CD4-positive, alpha-beta T cell treated with Interferon gamma for 1 hour (primary cell): ENCODE measurements around the gene LCNL1.

ENCODE experiments used
- DNase-seq: peaks from one replicate; pipeline ENCODE4 v3.0.0-alpha.2; 2020

The LCNL1 gene

DNA sequence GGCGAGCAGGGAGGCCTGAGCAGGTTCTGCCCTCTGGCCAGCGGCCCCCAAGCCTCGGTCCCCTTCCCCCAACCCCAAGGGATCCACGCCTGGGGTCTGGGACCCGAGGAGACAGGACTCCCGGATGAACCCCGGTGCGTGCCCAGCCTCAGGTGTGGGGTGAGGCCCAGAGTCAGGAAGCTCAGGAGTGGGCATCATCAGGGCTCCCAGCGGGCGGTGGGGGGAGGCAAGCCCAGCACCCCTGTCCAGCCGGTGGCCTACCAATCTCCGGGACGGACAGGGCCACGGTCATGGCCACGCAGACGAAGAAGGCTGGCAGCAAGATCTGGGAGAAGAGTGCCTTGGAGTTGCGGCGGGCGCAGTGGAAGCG lies 30.8 kb downstream of the LCNL1 start:
- DNase-seq: no peak

DNA sequence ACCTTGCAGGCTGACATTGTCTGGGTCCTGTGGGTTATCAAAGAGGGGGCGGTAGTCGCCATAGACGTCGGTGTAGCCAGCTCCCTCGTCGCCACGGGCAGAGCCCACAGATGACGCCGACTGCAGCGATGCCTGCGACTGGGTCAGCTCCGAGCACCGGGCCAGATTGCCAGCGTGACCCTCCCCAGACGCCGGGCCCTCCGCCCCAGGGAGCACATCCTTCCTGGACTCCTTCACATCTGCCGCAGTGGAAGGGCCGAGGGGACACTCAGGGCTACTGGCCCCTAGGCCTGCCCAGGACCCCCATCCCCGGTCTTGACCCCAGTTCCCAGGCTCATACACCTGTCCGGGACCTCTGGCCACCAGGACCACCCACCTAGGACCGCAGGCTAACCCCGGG lies 31.4 kb downstream of the LCNL1 start:
- no peak for DNase-seq

DNA sequence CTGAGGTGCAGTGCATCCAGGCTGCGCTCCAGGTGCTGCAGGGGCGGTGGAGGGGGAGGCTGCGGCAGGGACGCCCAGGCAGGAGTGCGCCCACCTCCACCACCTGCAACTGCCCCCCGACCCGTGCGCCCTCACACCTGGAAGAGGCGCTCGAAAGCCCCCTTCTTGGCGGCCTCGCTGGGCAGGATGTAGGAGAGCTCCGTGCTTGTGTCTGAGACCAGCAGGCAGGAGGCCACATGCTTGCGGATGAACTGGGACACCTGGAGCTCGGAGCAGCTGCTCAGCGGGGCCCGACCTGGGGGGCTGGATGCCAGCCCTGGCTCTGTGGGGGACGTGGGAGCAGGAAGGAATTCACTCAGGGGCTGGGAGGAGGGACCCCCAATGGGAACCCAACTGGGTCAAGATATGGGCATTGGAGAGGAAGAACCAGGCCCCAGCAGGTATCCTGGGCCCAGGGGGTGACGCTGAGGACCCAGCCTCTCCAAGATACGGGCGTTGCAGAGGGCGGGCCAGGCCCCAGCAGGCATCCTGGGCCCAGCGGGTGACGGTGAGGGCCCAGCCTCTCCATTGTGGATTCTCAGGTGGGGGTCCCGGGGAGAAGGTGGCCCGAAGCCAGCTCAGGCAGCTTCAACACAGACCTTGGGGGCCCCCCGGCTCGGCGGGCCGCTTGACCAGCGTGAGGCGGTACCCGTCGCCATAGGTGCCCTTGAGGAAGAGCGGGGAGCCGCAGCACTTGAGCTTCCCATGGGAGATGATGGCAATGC lies 32.2 kb downstream of the LCNL1 start:
- no peak for DNase-seq

DNA sequence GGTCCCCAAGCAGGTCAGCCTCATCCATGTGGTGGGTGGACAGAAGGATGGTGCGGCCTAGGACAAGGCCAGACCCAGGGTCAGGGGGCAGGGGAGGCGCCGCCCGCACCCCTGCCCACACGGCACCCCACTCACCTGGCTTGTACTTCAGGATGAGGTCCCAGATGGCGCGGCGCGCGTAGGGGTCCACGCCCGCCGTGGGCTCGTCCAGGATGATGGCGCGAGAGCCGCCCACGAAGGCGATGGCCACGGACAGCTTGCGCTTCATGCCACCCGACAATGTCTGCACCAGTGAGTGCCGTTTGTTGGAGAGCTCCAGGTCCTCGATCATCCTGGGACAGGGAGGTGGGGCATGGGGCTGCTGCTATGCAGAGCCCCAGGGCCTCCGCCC lies 32.7 kb downstream of the LCNL1 start:
- DNase-seq: no peak

DNA sequence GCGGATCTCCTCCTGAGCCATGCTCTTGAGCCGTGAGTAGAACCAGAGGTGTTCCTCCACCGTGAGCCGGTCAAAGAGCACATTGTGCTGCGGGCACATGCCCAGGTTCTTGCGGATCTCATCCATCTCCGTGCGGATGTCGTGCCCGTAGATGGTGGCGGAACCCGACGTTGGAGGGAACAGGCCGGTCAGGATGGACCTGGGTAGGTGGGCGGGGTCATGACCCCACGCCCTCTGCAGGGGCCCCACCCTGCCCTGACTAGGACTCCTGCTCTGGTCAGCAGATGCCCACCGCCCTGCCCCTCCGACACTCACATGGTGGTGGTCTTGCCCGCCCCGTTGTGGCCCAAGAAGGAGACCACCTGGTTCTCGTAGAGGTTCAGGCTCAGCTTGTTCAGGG lies 33.2 kb downstream of the LCNL1 start:
- DNase-seq: no peak

DNA sequence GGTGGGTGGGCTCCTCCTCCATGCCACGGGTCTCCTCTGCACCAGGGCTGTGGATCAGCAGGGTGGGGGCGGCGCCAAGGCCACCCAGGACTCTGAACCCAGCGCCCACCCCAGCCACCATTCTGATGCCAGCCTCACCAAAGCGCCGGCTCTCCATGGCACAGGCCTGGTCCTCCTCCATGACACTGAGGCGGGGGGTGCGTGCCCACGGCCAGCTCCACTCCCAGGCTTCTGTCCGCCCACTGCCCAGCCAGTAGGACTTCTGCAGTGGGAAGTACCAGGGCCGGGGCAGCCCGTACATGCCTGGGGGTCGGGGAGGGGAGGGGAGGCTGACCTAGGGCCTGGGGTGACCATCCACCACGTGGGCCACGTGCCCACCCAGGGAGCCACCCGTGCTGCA lies 33.6 kb downstream of the LCNL1 start:
- no peak for DNase-seq

DNA sequence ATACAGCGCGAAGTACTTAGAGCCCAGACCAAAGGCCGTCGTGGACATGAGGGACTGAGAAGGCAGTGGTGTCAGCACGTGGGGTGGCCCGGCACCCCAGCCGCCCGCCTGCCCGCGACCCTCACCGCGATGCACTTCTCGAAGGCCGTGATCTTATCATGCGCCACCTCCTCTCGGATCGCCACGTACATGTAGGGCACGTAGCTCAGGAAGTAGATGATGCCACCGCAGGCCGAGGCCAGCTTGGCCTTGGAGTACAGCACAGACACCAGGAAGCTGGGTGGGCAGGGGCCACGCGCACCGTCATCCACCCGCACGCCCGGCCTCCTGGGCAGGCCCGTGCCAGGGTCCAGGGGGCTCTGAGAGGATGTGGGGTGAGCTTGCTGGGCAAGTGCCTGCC lies 34.3 kb downstream of the LCNL1 start:
- no peak for DNase-seq

DNA sequence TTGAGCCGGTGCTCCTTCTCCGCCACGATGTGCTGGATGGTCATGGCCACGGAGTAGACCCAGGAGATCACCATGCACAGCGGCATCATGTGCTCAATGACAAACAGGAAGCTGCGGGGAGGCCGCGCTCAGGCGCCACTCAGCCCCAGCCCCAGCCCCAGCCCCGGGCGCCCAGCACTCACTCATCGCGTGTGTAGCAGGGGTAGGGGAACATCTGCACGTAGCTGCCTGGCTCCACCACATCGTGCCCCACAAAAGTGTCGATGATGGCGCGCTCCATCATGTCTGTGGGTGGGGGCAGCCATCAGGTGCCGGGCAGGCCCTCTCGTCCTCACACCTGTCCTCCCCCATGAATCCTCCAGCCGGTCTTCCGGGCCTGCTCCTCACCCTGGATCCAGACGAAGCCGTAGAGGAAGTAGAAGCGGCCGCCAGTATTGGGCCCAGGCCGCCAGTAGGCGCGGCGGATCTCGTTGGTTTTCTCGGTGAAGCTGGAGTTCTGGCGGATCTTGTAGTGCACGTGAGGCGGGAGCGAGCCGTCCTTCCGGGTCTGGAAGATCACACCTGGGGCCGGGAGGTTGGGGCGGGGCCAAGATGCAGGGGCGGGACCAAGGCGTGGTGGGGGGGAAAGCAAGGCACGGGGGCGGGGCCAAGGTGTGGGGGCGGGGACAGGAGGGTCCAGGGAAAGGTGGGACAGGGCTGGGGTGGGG lies 35.2 kb downstream of the LCNL1 start:
- no peak for DNase-seq

DNA sequence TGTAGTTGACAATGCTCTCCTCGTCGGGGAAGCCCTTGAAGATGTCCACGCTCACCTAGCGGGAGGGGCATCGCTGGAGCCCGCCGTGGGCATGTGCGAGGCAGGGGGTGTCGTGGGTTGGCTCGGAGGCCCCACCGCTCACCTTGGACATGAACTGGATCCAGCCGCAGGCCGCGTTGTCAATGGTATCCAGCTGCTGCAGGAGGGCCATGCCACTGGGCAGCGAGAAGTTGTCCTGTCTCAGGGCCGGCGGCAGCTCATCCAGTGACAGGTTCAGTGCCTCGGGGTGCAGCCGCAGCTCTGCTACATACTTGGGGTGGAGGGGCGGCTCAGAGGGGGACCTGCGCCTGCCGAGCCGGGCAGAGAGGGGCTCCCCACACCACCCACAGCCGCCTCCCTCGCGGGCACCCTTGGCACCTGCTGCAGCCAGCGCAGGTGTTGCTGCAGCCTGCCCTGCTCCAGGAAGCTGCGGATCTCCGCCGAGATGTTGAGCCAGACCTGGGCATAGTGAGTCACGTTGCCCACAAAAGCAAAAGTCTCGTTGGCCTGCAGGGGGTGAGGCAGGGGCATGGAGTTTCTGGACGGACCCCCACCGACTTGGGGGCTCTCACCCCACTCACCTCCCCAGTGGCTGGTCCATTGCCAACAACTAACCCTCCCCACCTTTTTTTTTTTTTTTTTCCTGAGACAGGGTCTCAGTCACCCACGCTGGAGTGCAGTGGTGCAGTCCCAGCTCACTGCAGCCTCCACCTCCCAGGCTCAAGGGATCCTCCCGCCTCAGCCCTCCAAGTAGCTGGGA lies 36.2 kb downstream of the LCNL1 start:
- DNase-seq: no peak

DNA sequence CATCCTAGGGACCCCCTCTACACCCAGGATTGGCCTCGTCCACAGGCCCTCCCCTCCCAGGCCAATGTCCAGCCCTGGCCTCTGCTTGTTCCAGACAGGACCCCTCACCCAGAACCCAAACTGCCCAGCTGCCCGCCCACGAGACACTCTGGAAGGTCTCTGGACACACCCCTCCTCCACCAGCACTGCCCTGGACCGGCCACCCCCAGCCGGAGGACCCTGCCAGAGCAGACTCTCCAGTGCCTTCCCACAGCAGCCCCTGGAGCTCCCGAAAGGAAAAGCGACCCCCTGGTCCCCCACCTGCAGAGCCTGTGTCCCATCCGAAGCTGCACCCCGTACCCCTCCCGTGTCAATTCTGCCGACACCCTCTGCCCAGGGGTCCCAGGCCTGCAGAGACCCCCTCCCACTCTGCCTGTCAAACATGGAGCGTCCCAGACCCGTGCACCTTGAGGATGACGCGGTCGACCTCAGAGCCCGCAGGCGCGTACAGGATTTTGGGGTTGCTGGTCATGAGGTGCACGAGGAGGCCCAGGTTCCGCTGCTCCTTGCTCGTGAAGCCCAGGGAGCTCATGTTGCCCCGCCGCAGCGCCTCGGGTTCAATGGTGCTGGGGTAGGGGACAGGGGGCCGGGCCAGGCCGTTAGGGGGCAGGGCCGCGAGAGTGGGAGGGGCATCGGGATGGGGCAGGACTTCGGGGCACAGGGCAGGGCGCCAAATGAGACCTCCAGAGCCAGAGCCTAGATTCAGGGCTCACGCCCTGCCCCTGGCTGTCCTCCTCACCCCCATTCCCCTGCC lies 37.3 kb downstream of the LCNL1 start:
- DNase-seq: no peak

DNA sequence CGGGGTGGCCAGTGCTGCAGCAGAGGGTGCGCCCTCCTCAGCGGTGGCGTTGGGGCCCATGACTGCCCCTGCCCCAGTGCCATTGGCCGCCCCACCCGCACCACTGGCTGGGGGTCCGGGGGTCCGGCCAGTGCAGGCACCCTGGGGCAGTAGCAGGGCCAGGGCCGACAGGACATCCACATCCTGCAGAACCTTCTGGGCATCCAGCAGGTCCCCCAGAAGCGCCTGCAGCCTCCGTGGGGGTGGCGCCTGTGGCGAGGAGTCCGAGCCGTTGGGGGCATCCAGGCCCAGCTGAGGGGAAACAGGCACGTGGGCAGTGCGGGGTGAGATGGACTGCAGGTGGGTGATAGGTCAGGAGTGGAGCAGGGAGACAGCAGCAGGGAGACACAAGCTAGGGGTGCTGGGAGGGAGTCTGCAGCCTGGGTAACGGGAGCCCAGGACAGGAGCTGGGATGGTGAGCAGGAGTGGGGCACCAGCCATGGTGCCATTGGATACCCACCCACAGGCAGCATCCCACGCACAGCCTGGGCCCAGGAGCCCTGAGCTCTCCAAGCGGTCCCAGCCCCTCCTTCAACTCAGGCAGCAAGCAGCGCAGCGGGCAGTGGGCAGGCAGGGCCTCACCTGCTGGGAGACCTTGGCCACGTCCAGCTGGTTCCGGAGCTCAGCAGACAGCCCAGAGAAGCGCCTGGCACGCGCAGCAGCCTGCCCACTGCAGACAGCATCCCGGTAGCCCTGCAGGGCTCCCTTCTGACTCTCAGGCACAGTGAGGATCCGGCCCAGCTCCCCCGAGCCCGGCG lies 38.2 kb downstream of the LCNL1 start:
- DNase-seq: no peak

DNA sequence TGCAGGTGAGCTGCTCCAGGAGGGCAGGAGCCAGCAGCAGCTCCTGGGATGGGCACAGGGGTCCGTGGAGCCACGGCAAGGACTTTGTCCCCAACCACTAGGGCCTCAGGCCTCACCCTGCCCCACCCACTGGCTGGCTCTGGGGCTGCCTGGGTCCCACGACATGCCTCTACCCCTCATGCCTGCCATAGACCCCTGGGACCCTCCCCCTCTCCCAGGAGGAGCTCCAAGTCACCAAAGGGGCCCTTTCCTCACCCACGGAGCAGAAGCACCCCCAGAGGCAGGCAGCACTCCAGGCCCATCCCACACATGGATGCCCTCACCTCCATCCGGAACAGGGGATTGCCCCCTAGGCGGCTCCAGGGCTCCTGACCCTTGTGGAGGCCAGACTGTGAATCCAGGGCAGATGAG lies 38.8 kb downstream of the LCNL1 start:
- DNase-seq: no peak

DNA sequence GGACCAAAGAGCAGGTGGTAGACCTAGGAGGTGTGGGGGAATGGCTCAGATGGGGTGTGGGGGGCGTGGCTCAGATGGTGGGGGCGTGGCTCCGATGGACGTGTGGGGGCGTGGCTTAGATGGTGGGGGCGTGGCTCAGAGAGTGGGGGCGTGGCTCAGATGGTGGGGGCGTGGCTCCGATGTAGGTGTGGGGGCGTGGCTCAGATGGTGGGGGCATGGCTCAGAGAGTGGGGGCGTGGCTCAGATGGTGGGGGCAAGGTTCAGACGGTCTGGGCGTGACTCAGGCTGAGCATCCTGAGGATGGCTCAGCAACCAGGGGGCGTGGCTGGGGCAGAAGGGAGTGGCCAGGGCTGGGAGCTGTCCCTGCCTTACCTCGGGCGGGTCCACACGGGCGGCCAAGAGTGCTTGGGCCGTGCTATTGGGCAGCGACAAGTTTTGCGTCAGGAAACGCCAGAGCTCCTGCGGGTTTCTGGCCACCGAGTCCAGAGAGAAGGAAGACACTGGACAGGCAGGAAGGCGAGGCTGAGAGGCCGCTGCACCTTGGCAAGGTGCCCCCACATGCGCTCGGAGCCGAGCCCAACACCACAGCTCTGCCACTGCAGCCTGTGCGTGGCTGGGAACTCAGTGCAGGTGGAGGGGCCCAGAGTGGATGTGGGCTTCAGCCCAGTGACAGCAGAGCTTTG lies 39.3 kb downstream of the LCNL1 start:
- DNase-seq: peak; percentile 72

DNA sequence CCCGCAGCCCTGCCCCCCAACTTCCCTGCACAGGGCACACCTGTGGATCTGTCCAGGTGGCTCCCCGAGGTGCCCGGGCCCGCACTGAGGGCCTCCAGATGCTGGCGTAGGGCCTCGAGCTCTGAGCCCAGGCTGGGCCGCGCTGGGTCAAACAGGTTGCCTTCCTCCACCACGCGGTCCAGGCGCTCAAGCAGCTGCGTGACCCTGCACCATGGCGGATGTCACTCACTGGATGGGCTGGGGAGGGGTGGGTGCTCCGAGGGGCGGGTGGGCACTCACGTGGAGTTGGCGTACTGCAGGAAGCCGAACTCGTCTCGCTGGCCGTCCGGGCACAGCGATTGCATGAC lies 39.8 kb downstream of the LCNL1 start:
- no peak for DNase-seq

DNA sequence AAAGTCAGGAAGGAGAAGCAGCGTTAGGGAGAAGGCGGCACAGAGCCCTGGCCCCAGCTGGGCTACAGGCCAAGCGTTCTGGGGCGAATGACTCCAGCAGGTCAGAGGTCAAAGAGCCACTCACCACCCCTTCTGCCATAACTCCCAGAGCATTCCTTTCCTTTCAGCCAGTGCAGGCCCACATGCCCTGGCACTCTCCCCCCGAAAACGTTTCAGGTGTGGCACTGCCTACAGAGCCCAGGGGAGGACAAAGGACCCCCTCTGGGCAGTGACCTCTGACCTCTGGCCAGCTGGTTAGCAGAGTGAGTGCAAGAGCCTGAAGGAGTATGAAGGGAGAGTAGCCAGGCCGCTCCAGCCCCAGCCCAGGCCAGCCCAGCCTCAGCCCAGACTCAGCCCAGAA lies 40.4 kb downstream of the LCNL1 start:
- DNase-seq: no peak

DNA sequence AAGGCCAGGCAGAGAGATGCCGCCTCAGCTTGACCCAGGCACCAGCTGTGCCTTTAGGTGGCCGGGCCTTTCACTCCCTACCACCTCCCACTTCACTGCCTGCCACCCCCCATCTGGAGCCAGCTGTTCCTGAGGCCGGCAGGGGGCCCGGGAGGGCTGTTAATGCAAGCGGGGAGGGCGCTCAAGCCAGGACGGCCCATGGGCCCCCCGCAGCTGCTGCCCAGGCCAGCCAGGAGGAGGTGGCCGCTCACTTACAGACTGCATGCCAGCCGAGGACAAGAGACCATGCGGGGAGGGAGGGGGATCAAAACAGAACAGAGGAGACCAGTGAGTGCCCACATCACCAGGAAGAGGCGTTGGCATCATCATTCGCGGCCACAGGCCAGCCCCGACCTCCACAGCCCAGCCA lies 40.8 kb downstream of the LCNL1 start:
- DNase-seq: no peak

DNA sequence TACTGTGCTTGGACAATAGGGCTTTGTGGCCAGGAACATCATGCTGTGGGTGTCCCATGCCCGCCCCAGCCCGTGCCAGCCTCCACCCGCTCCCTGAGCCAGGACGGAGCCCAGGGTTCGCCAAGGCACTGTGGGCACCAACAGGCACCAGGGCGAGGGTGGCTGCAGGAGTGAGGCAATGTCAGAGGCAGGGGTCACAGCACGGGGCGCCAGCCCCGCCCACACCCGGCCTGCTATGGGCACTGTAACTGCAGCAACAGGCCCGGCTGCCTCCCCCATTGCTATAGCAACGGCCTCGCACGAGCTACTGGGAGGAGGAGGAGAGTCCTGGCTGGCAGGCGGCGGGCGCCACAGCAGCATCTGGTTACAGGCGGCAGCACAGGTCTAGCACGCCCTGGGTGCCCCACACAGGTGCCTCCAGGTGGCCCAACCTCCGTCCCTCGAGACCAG lies 42.7 kb downstream of the LCNL1 start:
- peak; percentile 54 for DNase-seq

DNA sequence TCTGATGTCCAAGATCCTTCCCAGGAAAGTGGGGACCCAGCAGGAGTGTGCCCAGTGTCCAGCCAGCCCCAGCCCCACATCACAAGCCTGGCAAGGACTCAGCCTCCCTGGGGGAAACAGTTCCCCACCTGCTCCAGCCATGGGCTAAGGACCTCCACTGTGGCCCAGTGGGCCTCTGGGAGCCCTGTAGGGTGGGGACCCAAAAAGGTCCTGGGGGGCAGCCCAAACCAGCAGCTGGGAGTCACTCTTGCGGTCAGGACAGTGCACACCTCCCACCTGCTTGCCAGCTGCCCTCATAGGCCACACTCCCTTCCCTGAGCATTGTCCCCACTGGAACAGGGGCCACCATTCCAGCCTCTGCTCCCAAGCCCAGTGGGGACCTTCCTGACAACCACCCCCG lies 43.6 kb downstream of the LCNL1 start:
- DNase-seq: no peak

DNA sequence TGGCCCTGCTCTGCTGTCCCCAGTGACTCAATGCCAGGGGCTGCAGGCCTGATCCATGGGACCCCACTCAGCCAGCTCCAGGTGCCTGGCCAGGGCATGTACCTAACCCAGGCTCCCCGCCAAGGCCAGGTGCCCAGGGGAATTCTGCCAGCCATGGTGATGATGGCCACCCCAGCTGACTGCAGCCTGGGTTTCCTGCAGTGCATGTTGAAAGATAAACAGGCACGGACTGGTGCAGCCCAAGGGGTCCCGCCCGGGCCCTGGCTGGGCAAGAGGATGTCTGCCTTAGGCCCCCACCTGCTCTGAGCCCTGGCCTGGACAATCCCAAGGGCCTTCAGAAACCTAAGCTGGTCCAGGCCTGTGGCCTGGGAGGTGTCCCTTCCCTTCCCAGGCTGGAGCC lies 44.0 kb downstream of the LCNL1 start:
- DNase-seq: no peak

DNA sequence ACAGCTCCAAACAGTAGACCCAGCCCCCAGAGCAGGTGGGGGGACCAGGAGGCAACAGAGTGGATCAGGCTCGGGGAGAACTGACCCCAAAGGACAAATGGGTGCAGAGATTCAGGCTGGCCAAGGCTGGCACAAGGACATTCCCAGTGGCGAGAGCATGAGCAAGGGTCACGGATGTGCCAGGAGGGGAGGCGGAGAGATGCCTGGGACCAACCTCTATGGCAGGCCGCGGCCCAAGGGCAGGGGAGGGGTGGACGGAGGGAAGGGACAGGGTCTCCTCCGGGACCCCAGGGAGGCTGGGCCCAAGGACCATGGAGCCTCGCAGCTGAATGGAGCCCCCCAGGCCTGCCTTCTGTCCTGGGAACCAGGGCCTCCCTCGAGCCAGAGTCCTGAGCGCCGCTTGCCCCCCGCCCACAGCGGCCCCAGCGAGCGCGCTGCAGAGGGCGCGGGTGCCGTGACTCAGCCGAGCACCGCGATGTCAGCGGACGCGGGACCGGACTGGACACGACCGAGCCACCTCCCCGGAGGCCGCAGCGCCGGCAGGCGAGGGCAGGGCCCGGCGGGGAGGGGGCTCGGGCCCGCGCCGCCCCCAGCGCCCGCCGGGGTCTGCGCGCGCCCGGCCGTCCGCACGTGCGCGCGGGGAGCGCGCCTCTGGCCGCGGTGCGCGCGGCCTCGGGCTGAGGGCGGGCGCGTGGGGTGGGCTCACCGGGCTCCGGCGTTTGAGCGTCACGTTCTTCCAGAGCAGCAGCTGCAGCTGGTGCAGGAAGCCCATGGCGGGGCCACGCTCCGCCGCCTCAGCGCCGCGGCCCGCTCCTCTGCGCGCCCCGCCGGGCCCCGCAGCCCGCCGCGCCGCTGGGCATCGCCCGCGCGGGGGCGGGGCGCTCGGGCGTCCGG lies 44.8 kb downstream of the LCNL1 start, which contains the start of gene ABCA2:
Gene ABCA2 (minus strand): TSS at position 869 of the 894 bp plus-strand sequence. CDS start 97 bp downstream, at position 772.
- no peak for DNase-seq
